GM19351 (cell line): ENCODE measurements around the gene PLEK2.
"Not testable (repeated sequence)": the region's sequence is repeated elsewhere in the genome, so short reads cannot be mapped to it uniquely, and the experiment has no call there.

Source experiments
- ATAC-seq: cut with Tn5 transposase; IDR thresholded peaks from one replicate; pipeline ENCODE4 v1.9.1; 2021; ENCODE audit warnings: mild to moderate bottlenecking, moderate library complexity; ENCODE audit not compliant: unreplicated experiment

PLEK2 gene

GRCh38 chr14:67365476-67365875 is 46.5 kb downstream of the PLEK2 start:
- no peak for ATAC-seq

GRCh38 chr14:67360470-67361206 is 51.3 kb downstream of the PLEK2 start:
- ATAC-seq = peak; percentile 23

GRCh38 chr14:67359775-67360469 is 52.0 kb downstream of the PLEK2 start, which contains the start of the genes ATP6V1D and EIF2S1:
Gene ATP6V1D, minus strand, starts transcription at chr14:67359804. Its CDS starts 106 bp downstream, at chr14:67359698.
Gene EIF2S1, plus strand, starts transcription at chr14:67360328. Its CDS starts 4,440 bp downstream, at chr14:67364768.
- peak; percentile 90 for ATAC-seq

- no peak for ATAC-seq
These were observed 52.8 kb downstream of the PLEK2 start for GRCh38 chr14:67358924-67359774.

- ATAC-seq = no peak
These were observed 54.0 kb downstream of the PLEK2 start for GRCh38 chr14:67357969-67358354.

- ATAC-seq = no peak
These were observed 54.6 kb downstream of the PLEK2 start for GRCh38 chr14:67357186-67357968.

GRCh38 chr14:67352055-67352454 is 59.9 kb downstream of the PLEK2 start:
- ATAC-seq = no peak

GRCh38 chr14:67345583-67345982 is 66.4 kb downstream of the PLEK2 start:
- ATAC-seq = no peak

GRCh38 chr14:67343601-67344230 is 68.2 kb downstream of the PLEK2 start:
- ATAC-seq = no peak

- ATAC-seq = not testable (repeated sequence)
These were observed 70.7 kb downstream of the PLEK2 start for GRCh38 chr14:67341231-67341630.
